Colonic mucosa (tissue), 4 donors: ENCODE data around the gene CERCAM. TPM values are rescaled to one million over a fixed set of nuclear protein-coding genes. Genes with fewer than 3 reads are reported as not detected.
A peak's percentile ranks its signal among the peaks of the same experiment; 100 is the strongest.
"Not testable (repeated sequence)": the region's sequence is repeated elsewhere in the genome, so short reads cannot be mapped to it uniquely, and the experiment has no call there.

Experiments used
- DNase-seq: peaks from one replicate; pipeline ENCODE4 v3.0.0-alpha.2; 2020
- H3K27ac ChIP-seq: fragments of 200-600 bp; one replicate; pipeline ENCODE4 v1.8.0; 2021
- H3K27me3 ChIP-seq: fragments of 200-600 bp; one replicate; pipeline ENCODE4 v1.8.0; 2021
- H3K36me3 ChIP-seq: fragments of 200-600 bp; one replicate; pipeline ENCODE4 v1.8.0; 2021
- H3K4me1 ChIP-seq: fragments of 200-600 bp; one replicate; pipeline ENCODE4 v1.8.0; 2021; ENCODE audit warnings: mild to moderate bottlenecking
- H3K4me3 ChIP-seq: fragments of 200-600 bp; one replicate; pipeline ENCODE4 v1.8.0; 2021
- H3K9ac ChIP-seq, 2 donors: one replicate each; pipeline ENCODE4 v1.7.0; 2013; ENCODE audit warnings: control low read depth in 2 of 2, low read depth in 2 of 2, low read length in 2 of 2
- H3K9me3 ChIP-seq: fragments of 200-600 bp; one replicate; pipeline ENCODE4 v1.8.0; 2021
- CTCF ChIP-seq: fragments of 200-600 bp; IDR thresholded peaks from one replicate; pipeline ENCODE4 v1.8.0; 2022; ENCODE audit warnings: antibody characterized with exemption, mild to moderate bottlenecking
- intact Hi-C: fragments of 100-400 bp; cut with DNase I; formaldehyde crosslinking; loops from one replicate; pipeline ENCODE4 v1.14.1; 2022
- total RNA-seq, 2 donors: library from RNA; stranded (reverse); fragmentation: NEBNext Ultra II Directional in 1 of 2; extraction: Animal tissue kit (Norgen Biotek cat#: 25700) in 1 of 2; gene quantifications; one replicate each; pipeline ENCODE4 v1.2.1, GENCODE V29; 2021
- donor health status: healthy.
- donor health status: DM: no; HTN: no; CAD: no.
- donor health status: DM: no; HTN: no; CAD: no.

Gene CERCAM
- total RNA-seq, 2 donors from 2014 or later, result 4.9 to 9.3 TPM

- peak overlapping the region; percentile 49 for H3K27ac ChIP-seq
- intact Hi-C loops, result no loop called here
- peaks cover 8% of the 10 kb centered on the region for H3K4me1 ChIP-seq
- H3K4me3 ChIP-seq, result peak overlapping the region; percentile 76
- H3K27me3 ChIP-seq, result peaks cover 18% of the 10 kb centered on the region
- no peaks in the 10 kb centered on the region for H3K9me3 ChIP-seq
- no peak for TF ChIP-seq CTCF
- H3K36me3 ChIP-seq, result no peaks in the 10 kb centered on the region
- peak overlapping the region; percentile 58 to 73 for H3K9ac ChIP-seq
- no peak for DNase-seq
Observed at GRCh38 chr9:128421482-128421996, 882 bp downstream of the CERCAM start.

- H3K4me3 ChIP-seq, intact Hi-C loops, DNase-seq, H3K4me1 ChIP-seq, H3K27ac ChIP-seq, H3K9ac ChIP-seq, H3K36me3 ChIP-seq, H3K9me3 ChIP-seq: not testable (repeated sequence)
- peaks cover 17% of the 10 kb centered on the region for H3K27me3 ChIP-seq
Observed at GRCh38 chr9:128422022-128422782, 1.5 kb downstream of the CERCAM start.

DNA sequence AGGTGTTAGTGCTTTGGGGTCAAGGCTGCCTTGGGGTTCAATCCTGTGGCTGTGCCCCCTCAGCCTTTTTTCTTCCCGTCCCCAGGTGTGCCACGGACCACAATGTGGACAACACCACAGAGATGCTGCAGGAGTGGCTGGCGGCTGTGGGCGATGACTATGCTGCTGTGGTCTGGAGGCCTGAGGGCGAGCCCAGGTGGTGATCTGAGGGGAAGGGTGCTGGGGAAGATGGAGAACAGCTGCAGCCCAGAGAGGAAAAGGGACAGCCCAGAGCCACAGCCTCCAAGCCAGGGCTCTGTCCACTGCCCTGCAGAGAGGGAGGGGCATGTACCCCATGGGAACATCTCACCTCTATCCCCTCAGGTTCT is 2.1 kb downstream of the CERCAM start:
- TF ChIP-seq CTCF, result no peak
- H3K4me1 ChIP-seq, result peaks cover 8% of the 10 kb centered on the region
- no peak overlapping the region for H3K4me3 ChIP-seq
- intact Hi-C loops, result no loop called here
- no peak for DNase-seq
- no peaks in the 10 kb centered on the region for H3K9me3 ChIP-seq
- no peak overlapping the region for H3K27ac ChIP-seq
- no peak overlapping the region for H3K9ac ChIP-seq
- H3K36me3 ChIP-seq, result no peaks in the 10 kb centered on the region
- H3K27me3 ChIP-seq, result peaks cover 17% of the 10 kb centered on the region

- peaks cover 17% of the 10 kb centered on the region for H3K27me3 ChIP-seq
- H3K9ac ChIP-seq, H3K4me3 ChIP-seq, H3K9me3 ChIP-seq, H3K36me3 ChIP-seq, H3K27ac ChIP-seq, intact Hi-C loops, H3K4me1 ChIP-seq, DNase-seq: not testable (repeated sequence)
Observed at GRCh38 chr9:128423356-128423755, 2.7 kb downstream of the CERCAM start.

- intact Hi-C loops, result no loop called here
- H3K9me3 ChIP-seq, result no peaks in the 10 kb centered on the region
- no peaks in the 10 kb centered on the region for H3K36me3 ChIP-seq
- H3K27me3 ChIP-seq, result peaks cover 11% of the 10 kb centered on the region
- peaks cover 5% of the 10 kb centered on the region for H3K4me1 ChIP-seq
- no peak overlapping the region for H3K27ac ChIP-seq
- TF ChIP-seq CTCF, result no peak
- no peak for DNase-seq
- H3K9ac ChIP-seq, result no peak overlapping the region
- H3K4me3 ChIP-seq, result no peak overlapping the region
Observed at GRCh38 chr9:128424268-128424780, 3.7 kb downstream of the CERCAM start.

- Histone ChIP-seq H3K27me3 (no peaks in the 10 kb centered on the region), H3K27ac (no peak overlapping the region), H3K36me3 (no peaks in the 10 kb centered on the region), H3K9ac (no peak overlapping the region), H3K4me1 (no peaks in the 10 kb centered on the region), H3K4me3 (no peak overlapping the region), H3K9me3 (no peaks in the 10 kb centered on the region)
- no peak for DNase-seq
- no peak for TF ChIP-seq CTCF
- intact Hi-C loops, result no loop called here
Observed at GRCh38 chr9:128428644-128429512, 8.2 kb downstream of the CERCAM start.
